GM03348 (cell line): ENCODE data around the gene APOE.
"Not testable (repeated sequence)": the region's sequence is repeated elsewhere in the genome, so short reads cannot be mapped to it uniquely, and the experiment has no call there.

Experiments
- DNase-seq: peaks from one replicate; pipeline ENCODE4 v3.0.0; 2012; ENCODE audit warnings: low spot score

The APOE gene

DNA sequence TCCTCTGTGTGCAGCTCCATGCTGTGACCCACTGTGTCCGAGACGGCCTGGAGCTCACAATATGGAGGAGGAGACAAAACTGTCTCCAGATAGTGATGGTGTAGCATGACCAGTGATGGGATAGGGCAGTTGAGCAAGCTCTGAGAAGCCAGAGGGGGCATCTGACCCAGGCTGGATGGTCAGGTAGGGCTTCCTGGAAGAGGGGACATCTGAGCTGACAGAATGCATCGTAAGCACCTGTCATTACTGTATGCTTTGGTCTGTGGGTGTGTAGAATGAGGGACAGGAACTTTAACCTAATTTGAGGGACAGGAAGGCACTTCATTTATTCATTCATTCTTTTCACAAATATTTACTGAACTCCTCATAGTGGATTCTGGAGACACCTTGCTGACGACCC lies 21.0 kb upstream of the APOE start:
- DNase-seq, result no peak

DNA sequence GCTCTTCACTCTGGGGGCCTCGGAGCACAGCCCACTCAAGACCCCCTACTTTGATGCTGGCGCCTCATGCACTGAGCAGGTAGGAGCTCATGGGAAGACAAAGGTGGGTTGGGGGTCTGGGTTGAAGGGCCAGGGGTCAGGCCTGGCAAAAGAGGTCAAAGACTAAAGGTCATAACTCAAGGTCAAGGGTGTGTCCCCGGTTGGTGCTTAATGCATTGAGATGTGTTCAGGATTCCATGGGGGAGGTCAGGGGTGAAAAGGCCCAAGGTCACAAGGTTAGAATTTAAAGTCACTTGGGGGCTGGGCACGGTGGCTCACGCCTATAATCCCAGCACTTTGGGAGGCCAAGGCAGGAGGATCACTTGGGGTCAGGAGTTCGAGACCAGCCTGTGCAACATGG lies 19.5 kb upstream of the APOE start:
- DNase-seq, result no peak

DNA sequence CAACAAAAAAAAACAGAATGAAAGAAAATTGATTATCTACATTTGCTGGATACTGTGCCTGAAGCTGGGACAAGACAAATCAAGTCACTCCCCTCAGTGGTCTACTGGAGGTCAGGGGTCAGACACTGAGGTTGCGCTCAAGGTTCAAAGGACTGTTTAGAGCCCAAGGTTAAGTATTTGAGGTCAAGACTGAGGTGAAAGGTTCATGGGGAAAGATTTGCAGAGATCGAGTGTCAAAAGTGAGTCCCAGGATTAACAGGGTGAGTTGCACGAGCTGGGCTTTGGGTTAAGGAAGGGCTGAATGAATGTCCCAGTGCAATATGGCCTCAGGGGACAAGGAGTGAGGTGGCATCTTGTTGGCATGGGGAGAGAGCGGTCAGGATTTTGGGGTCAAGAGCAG lies 17.9 kb upstream of the APOE start:
- DNase-seq, result no peak

DNA sequence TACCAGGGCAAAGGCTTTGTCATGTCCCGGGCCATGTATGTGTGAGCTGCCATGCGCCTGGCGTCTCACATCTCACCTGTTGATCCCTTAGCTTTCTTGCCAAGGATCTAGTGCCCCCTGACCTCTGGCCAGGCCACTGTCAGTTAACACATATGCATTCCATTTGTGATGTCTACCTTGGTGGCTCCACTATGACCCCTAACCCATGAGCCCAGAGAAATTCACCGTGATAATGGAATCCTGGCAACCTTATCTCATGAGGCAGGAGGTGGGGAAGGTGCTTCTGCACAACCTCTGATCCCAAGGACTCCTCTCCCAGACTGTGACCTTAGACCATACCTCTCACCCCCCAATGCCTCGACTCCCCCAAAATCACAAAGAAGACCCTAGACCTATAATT lies 17.3 kb upstream of the APOE start:
- not testable (repeated sequence) for DNase-seq

DNA sequence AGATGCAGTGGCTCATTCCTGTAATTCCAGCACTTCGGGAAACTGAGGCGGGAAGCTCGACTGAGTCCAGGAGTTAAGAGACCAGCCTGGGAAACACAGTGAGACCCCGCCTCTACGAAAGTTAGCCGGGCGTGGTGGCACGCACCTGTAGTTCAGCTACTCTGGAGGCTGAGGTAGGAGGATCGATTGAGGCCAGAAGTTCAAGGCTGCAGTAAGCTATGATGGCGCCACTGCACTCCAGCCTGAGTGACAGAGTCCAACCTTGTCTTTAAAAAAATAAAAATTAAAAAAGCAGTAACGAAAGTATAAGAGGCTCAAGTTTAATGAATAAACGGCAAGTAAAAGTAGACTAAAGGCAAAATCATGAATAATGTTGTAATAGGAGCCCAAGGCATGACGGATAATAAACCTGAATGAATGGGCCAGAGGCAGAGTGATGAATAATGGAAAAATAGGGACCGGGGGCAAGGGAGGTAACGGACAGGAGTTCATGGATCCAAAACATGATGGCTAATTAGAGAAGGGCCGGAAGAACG lies 15.7 kb upstream of the APOE start:
- DNase-seq, result no peak

DNA sequence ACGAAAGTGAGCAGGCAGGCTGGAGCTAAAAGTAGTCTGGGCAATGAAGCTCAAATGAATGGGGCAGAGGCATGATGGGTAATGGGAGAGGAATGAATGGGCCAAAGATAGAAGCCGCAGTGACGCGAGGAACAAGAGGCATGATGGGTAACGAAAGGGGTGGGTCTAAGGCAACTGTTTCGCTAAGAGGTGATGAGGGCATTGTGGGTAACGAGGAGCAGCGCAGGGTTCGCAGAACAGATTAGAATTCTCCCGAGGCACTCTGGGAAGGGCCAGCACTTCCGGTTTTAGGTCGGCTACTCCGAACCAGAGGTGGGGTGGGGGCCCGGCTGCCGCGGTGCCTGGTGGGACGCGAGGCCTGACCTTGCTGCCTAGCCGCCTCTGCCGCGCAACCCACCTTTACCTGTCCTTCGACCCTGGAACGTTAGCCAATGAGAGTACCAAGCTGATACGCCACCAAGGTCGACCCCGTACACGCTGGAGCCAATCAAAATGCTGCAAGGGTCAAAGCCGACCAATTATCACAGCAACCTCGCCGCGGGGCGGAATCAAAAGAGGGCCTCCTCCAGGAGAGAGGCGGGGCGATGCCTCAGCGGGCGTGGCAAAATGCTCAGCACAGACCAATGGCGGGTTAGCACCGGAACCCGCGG lies 15.1 kb upstream of the APOE start:
- DNase-seq, result peak; percentile 98

DNA sequence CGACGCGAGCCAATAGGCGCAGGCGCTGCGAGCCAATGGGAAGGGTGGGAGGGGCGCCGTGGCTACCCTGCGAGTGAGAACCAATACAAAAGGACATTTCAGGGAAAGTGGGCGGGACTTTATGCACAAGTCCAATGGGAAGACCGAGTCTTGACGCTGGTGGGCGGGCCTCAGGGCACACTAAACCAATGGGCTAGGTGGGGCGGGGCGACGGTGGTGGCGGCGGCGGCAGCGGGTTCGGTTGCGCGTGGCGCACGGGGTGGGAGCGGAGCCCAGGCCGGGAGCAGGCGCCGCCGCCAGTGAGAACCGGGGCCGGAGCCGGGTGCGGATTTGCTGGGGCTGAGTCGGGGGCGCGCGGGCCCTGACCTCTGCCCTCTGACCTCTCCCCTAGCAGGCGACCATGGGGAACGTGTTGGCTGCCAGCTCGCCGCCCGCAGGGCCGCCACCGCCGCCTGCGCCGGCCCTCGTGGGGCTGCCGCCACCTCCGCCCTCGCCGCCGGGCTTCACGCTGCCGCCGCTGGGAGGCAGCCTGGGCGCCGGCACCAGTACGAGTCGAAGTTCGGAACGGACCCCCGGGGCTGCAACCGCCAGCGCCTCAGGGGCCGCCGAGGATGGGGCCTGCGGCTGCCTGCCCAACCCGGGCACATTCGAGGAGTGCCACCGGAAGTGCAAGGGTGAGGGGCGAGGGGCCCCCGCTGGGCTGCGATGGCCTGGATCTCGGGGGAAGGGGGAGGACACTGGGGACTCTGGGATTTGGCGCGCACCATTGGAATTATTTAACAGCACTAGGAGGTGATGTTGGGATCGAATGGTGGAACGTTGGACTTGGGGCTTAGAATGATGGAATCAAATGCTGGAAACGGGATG lies 14.3 kb upstream of the APOE start, which contains the start of gene TOMM40:
TOMM40 (plus strand) TSS at position 239 of the 867 bp plus-strand sequence; CDS start at position 401, 162 bp downstream.
- peak; percentile 24 for DNase-seq

DNA sequence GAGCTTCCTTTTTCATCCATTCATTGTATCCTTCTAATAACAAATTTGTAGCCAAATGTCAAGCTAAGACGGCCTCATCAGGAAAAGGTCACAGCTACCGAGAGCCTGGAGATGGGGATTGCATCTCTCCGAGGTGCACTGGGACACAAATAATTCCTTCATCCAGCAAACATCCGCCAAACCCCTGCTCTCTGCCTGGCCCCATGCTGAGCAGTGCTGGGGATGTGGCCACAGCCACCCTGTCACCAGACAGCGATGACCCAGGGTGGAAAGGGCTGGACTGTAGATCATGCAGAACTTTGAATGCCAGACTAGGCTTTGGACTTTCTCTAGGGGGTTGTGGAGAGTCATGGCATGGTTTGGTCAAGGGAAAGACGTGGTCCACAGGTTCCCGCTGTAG lies 12.7 kb upstream of the APOE start:
- DNase-seq, result no peak

DNA sequence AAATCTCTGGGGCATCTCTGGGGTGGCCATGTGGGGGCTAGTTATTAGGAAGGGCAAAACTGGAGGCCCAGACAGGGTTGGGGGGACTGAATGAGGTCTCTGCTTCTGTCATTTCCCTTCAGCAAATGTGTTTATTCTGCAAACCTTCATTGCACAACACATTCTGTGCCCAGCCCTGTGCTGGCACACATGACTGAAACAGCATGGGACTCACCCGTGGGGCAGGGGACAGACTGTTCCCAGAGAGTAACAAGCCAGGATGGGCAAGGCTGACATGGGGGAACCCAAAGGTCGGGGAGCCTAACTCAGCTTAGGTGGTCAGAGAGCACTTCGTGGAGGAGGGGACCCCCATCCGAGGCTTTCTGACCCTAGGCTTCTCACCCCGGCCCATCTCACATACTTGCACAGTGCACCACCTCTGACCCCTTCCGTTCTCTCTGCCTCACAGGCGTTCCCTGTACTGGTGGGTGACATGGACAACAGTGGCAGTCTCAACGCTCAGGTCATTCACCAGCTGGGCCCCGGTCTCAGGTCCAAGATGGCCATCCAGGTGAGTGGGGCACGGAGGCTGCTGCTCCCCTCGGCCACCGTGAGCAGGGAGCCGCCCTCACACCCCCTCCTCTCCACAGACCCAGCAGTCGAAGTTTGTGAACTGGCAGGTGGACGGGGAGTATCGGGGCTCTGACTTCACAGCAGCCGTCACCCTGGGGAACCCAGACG lies 12.1 kb upstream of the APOE start:
- no peak for DNase-seq

GRCh38 chr19:44894052-44894400 lies 11.6 kb upstream of the APOE start:
- no peak for DNase-seq

- no peak for DNase-seq
These were observed 10.7 kb upstream of the APOE start for GRCh38 chr19:44894946-44895345.

GRCh38 chr19:44897835-44898234 lies 7.8 kb upstream of the APOE start:
- no peak for DNase-seq

DNA sequence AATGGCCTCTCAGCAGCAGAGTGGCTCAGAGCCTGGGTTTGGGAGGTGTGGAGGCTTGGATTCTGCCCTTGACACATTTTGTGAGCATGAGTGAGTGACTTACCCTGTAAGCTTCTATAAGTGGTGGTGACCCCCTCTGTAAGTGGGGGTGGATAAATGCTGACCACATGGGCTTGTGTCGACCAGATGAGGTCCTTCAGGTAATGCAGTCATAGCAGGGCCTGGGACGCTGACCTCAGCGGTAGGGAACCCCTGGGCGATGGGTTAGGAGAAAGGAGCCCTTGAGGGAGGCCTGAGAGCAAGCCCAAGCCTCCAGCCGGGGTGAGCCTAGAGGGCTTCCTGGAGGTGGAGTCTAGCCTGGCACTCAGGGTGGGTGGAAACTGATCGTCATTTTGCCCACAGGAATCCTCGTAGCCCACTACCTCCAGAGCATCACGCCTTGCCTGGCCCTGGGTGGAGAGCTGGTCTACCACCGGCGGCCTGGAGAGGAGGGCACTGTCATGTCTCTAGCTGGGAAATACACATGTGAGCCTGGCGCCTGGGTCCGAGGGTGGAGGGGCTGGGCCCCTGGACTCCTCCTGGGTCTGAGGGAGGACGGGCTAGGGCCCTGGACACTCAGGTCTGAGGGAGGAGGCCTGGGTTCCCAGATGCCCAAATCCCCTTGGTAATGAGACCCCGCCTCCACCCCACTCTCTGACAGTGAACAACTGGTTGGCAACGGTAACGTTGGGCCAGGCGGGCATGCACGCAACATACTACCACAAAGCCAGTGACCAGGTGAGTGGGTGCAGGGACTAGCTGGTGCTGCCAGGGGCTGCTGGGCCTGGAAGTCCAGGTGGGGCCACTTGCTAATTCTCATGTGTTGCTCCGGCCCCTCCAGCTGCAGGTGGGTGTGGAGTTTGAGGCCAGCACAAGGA lies 5.0 kb upstream of the APOE start:
- no peak for DNase-seq

GRCh38 chr19:44903216-44903601 lies 2.4 kb upstream of the APOE start:
- DNase-seq, result no peak

DNA sequence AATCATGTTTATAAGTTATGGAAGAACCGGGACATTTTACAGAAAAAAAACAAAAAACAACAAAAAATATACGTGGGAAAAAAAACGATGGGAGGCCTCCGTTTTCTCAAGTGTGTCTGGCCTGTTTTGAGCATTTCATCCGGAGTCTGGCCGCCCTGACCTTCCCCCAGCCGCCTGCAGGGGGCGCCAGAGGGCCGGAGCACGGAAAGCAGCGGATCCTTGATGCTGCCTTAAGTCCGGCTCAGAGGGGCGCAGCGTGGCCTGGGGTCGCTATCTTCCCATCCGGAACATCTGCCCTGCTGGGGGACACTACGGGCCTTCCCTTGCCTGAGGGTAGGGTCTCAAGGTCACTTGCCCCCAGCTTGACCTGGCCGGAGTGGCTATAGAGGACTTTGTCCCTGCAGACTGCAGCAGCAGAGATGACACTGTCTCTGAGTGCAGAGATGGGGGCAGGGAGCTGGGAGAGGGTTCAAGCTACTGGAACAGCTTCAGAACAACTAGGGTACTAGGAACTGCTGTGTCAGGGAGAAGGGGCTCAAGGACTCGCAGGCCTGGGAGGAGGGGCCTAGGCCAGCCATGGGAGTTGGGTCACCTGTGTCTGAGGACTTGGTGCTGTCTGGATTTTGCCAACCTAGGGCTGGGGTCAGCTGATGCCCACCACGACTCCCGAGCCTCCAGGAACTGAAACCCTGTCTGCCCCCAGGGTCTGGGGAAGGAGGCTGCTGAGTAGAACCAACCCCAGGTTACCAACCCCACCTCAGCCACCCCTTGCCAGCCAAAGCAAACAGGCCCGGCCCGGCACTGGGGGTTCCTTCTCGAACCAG lies 1.8 kb upstream of the APOE start:
- peak; percentile 86 for DNase-seq

GRCh38 chr19:44904426-44904994 lies 1.1 kb upstream of the APOE start:
- no peak for DNase-seq

- DNase-seq, result no peak
These were observed 2.0 kb downstream of the APOE start for GRCh38 chr19:44907613-44908012.

DNA sequence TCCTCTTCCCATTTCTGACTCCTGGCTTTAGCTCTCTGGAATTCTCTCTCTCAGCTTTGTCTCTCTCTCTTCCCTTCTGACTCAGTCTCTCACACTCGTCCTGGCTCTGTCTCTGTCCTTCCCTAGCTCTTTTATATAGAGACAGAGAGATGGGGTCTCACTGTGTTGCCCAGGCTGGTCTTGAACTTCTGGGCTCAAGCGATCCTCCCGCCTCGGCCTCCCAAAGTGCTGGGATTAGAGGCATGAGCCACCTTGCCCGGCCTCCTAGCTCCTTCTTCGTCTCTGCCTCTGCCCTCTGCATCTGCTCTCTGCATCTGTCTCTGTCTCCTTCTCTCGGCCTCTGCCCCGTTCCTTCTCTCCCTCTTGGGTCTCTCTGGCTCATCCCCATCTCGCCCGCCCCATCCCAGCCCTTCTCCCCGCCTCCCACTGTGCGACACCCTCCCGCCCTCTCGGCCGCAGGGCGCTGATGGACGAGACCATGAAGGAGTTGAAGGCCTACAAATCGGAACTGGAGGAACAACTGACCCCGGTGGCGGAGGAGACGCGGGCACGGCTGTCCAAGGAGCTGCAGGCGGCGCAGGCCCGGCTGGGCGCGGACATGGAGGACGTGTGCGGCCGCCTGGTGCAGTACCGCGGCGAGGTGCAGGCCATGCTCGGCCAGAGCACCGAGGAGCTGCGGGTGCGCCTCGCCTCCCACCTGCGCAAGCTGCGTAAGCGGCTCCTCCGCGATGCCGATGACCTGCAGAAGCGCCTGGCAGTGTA lies 2.7 kb downstream of the APOE start:
- DNase-seq, result no peak

DNA sequence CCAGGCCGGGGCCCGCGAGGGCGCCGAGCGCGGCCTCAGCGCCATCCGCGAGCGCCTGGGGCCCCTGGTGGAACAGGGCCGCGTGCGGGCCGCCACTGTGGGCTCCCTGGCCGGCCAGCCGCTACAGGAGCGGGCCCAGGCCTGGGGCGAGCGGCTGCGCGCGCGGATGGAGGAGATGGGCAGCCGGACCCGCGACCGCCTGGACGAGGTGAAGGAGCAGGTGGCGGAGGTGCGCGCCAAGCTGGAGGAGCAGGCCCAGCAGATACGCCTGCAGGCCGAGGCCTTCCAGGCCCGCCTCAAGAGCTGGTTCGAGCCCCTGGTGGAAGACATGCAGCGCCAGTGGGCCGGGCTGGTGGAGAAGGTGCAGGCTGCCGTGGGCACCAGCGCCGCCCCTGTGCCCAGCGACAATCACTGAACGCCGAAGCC lies 3.3 kb downstream of the APOE start:
- DNase-seq, result no peak

GRCh38 chr19:44909775-44910174 lies 4.2 kb downstream of the APOE start:
- DNase-seq, result no peak
